Measurements from ENCODE around the gene ZNF136.
A peak's percentile ranks its signal among the peaks of the same experiment; 100 is the strongest.

The ZNF136 gene

GRCh38 chr19:12194827-12195731, 32.2 kb downstream of the ZNF136 start:
- peak; percentile 68 for DNase-seq

- no peak for DNase-seq
Measured at GRCh38 chr19:12198136-12198535, 35.2 kb downstream of the ZNF136 start.

- no peak for DNase-seq
Measured at GRCh38 chr19:12199757-12200419, 37.0 kb downstream of the ZNF136 start.

GRCh38 chr19:12202250-12202649, 39.4 kb downstream of the ZNF136 start:
- DNase-seq, result peak; percentile 66

- no peak for DNase-seq
Measured at GRCh38 chr19:12205296-12205695, 42.4 kb downstream of the ZNF136 start.

GRCh38 chr19:12208221-12208620, 45.3 kb downstream of the ZNF136 start:
- DNase-seq, result no peak

GRCh38 chr19:12217332-12217731, 54.4 kb downstream of the ZNF136 start:
- DNase-seq, result no peak

- no peak for DNase-seq
Measured at GRCh38 chr19:12222980-12223630, 60.2 kb downstream of the ZNF136 start.

GRCh38 chr19:12224676-12225075, 61.8 kb downstream of the ZNF136 start:
- DNase-seq, result no peak

GRCh38 chr19:12229990-12230389, 67.1 kb downstream of the ZNF136 start:
- no peak for DNase-seq

GRCh38 chr19:12230751-12231733, 68.1 kb downstream of the ZNF136 start:
- no peak for DNase-seq

- DNase-seq, result no peak
Measured at GRCh38 chr19:12232961-12233360, 70.1 kb downstream of the ZNF136 start.

GRCh38 chr19:12237143-12237839, 74.4 kb downstream of the ZNF136 start:
- no peak for DNase-seq
